G401 (cell line): ENCODE results near the gene ZNF490. TPM values are rescaled to one million over a fixed set of nuclear protein-coding genes. Genes with fewer than 3 reads are reported as not detected.
"Not testable (repeated sequence)": the region's sequence is repeated elsewhere in the genome, so short reads cannot be mapped to it uniquely, and the experiment has no call there.

Experiments
- DNase-seq: peaks from one replicate; pipeline ENCODE4 v3.0.0-alpha.2; 2015; ENCODE audit warnings: low spot score
- in situ Hi-C: cut with HindIII; loops from 2 replicates; pipeline ENCODE4 v1.10.0; 2016; ENCODE audit warnings: low sequenced_read_pairs, mixed read lengths
- total RNA-seq: library from RNA; depleted of rRNA; stranded (reverse); fragments of >200 nt; shearing (Covaris generic); gene quantifications from 2 replicates; pipeline ENCODE4 v1.2.3, GENCODE V29; 2014

ZNF490 gene
- total RNA-seq, 1 experiment from 2014 or later, result 4.8 TPM

GRCh38 chr19:12626958-12627357 is 16.3 kb upstream of the ZNF490 start:
- in situ Hi-C loops, result no loop called here
- no peak for DNase-seq

DNA sequence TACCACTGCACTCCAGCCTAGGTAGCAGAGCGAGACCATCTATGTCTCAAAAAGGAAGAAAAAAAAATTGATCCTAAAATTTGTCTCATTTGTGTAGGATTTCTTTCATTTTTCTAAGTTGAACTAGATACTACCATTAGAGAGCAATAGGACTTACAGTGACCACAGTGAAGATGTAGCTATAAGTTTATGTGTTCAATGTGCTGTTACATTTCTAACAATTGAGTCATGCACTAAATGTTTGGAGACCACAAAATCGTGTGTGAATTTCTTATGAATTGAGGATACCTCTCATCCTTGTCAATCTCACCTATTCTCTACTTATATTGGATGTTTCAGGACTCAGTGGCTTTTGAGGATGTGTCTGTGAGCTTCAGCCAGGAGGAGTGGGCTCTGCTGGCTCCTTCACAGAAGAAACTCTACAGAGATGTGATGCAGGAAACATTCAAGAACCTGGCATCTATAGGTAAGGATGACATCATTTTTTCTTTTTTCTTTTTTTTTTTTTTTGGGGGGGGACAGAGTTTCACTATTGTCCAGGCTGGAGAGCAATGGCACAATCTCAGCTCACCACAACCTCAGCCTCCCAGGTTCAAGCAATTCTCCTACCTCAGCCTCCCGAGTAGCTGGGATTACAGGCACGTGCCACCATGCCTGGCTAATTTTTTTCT is 12.9 kb upstream of the ZNF490 start:
- DNase-seq, result no peak
- in situ Hi-C loops, result no loop called here

DNA sequence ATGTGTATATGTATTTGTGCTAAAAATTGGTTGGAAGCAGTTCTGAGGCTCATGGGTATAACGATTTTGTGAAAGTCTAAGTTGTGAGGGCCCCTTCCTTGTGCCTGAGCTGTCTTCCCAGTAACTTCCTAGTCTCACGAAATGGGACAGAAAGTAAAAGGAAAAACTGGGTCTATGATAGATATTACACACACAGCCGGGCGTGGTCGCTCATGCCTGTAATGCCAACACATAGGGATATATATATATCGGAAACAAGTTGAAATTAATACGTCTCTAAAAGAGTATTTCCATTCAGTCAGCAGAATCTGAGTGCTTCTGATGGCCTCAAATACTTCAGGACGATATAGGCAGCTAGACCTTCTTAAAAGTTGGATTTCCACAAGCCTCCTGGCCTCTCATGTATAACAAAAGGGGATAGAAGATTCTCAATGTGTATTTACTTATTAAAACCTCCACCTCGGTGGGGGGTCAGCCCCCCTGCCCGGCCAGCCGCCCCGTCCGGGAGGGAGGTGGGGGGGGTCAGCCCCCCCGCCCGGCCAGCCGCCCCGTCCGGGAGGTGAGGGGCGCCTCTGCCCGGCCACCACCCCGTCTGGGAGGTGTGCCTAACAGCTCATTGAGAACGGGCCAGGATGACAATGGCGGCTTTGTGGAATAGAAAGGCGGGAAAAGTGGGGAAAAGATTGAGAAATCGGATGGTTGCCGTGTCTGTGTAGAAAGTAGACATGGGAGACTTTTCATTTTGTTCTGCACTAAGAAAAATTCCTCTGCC is 10.8 kb upstream of the ZNF490 start:
- DNase-seq, in situ Hi-C loops: not testable (repeated sequence)

DNA sequence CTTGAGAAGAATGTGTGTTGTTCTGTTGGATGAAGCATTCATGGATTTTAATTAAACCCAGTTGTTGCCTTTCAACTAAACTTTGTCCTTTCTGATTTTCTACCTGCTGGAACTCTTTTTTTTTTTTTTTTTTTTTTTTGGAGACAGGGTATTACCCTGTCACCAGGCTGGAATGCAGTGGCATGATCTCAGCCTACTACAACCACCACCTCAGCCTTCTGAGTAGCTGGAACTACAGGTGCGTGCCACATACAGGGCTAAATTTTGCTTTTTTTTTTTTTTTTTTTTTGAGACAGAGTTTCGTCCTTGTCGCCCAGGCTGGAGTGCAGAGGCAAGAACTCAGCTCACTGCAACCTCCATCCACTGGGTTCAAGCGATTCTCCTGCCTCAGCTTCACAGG is 7.0 kb upstream of the ZNF490 start:
- in situ Hi-C loops, result no loop called here
- no peak for DNase-seq

DNA sequence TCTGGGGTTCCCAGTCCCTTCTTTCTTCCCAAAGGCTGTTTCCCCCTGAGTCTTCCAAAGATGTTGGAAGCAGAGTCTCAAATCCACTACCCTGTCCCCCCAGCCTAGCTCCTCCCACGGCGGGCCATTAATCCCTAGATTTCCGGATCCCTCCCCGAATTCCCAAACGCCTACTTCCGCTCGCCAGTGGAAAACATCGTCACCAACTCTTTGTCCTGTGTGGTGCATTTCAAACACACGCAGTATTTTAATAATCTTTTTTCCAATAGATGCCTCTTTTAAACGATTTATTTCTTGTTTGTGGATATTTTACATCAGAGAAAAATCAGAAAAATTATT is 717 bp upstream of the ZNF490 start:
- in situ Hi-C loops, result no loop called here
- DNase-seq, result peak; percentile 70

GRCh38 chr19:12607631-12608030 is 3.0 kb downstream of the ZNF490 start:
- DNase-seq, result no peak
- in situ Hi-C loops, result no loop called here

DNA sequence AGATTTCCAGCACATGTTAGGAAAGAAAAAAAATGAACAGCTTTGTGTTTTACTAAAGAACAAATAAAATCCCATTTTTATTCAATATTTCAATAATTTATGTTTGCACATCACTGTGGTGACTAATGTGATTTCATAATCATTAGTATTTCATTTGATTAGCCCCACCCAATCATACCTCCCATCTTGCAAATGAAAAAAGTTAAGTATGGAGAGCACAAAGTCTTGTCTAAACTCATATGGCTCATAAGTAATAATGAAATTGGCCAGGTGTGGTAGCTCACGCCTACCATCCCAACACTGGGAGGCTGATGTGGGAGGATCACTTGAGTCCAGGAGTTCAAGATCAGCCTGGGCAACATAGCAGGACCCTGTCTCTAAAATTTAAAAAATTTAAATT is 3.8 kb downstream of the ZNF490 start:
- in situ Hi-C loops, result no loop called here

GRCh38 chr19:12603714-12604113 is 6.9 kb downstream of the ZNF490 start:
- in situ Hi-C loops, result no loop called here
- DNase-seq, result no peak

More for the DNA sequence above, 3.8 kb downstream of the ZNF490 start:
- DNase-seq, result no peak

GRCh38 chr19:12597594-12597993 is 13.0 kb downstream of the ZNF490 start:
- no peak for DNase-seq
- in situ Hi-C loops, result no loop called here

GRCh38 chr19:12596927-12597548 is 13.6 kb downstream of the ZNF490 start:
- in situ Hi-C loops, result no loop called here
- DNase-seq, result no peak

- DNase-seq, result no peak
Measured at GRCh38 chr19:12596485-12596884, 14.1 kb downstream of the ZNF490 start.

GRCh38 chr19:12581100-12581499 is 29.5 kb downstream of the ZNF490 start:
- no peak for DNase-seq
- in situ Hi-C loops, result no loop called here

More at GRCh38 chr19:12596485-12596884, 14.1 kb downstream of the ZNF490 start:
- in situ Hi-C loops, result no loop called here

GRCh38 chr19:12580180-12580694 is 30.4 kb downstream of the ZNF490 start:
- in situ Hi-C loops, result no loop called here
- no peak for DNase-seq

DNA sequence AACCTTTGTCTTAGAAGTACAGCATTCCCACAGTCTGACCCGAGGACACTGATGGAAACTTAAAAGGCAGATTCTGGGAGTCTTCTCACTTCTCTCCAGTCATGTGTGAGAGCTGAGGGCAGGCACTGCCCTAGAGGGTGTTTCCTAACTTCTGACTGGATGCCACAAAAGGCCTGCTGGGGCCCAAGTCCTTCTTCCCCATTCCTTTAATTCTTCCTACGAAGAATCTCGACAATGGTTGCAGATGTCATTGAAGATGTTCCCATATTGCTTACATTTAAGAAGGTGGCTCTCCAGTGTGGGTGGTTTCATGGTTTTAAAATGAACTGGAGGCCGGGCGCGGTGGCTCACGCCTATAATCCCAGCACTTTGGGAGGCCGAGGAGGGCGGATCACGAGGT is 32.0 kb downstream of the ZNF490 start:
- in situ Hi-C loops, result no loop called here
- DNase-seq, result no peak

- DNase-seq, result no peak
- in situ Hi-C loops, result no loop called here
Measured at GRCh38 chr19:12574036-12574435, 36.6 kb downstream of the ZNF490 start.

DNA sequence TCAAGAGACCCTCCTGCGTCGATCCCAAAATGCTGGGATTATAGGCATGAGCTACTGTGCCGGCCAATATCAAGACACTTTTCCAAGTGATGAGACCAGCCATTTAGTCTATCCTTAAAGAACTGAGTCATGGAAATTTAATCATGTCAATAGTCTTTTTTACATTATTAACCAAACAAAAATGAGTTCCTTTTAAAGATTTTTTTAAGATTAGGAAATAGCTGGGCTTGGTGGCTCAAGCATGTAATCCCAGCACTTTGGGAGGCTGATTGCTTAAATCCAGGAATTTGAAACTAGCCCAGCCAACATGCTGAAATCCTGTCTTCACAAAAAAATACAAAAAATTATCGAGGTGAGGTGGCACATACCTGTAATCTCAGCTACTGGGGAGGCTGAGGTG is 42.7 kb downstream of the ZNF490 start:
- no peak for DNase-seq
- in situ Hi-C loops, result no loop called here

- DNase-seq, in situ Hi-C loops: not testable (repeated sequence)
Measured at GRCh38 chr19:12566380-12566779, 44.2 kb downstream of the ZNF490 start.

DNA sequence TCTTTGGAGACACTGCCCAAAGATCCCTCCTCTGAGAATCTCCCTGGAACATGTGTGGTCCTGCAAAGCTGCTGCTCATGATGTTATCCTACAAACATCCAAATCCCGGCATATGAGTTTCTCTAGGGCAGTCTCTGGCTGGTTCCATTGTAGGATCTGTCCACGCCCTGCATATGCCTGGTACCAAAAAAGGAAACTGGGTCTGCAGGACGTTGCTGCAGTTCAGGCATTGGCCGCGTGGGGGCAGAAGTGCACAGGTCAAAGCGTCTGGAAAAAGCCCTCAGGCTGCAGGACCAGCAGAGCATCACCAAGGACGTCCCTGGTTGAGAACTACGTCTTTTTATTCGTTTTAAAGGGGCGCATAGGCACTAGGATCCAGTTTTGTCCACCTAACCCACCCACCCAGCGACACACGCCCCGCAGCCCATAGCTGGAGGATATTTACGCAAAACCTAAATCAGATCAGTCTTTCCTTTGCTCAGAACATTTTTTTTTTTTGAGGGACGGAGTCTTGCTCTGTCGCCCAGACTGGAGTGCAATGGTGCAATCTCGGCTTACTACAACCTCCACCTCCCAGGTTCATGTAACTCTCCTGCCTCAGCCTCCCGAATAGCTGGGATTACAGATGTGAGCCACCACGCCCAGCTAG is 46.5 kb downstream of the ZNF490 start:
- in situ Hi-C loops, result no loop called here
- DNase-seq, result peak; percentile 87

DNA sequence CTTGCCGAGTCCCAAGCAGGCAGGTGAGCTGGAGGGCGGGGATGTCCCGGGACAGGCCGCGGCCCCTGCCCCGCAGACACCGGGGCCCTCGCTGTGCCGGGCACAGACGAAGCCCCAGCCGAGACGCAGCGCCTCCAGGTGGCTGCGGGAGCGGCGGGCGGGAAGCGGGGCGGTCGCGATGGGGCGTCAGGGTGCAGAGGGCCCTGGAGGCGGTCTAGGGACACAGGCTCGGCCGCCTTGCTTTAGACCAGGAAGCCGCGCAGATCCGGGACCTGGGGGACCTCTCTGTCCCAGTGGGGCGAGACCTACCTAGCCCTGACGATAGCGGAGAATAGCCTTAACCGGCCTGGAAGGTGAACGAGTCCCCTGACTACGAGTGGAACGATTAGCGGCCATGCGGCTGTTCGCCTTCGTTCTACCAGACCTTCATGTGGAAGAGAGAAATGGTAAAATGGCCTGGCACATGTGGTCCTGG is 55.1 kb downstream of the ZNF490 start:
- in situ Hi-C loops, result no loop called here
- no peak for DNase-seq
